Measurements from ENCODE around the gene AK9. TPM values are rescaled to one million over a fixed set of nuclear protein-coding genes. Genes with fewer than 3 reads are reported as not detected.

AK9 gene
- polyA plus RNA-seq, 1 donor from 2014 or later, result 27.7 TPM

- Histone ChIP-seq H3K9me2 (ENCODE audit: insufficient read depth, low read length) (no peaks in the 10 kb centered on the region), H3K27me3 (ENCODE audit: insufficient read depth, low read depth, low read length) (no peaks in the 10 kb centered on the region), H3K9me3 (ENCODE audit: low read length) (no peaks in the 10 kb centered on the region), H3K79me2 (replicated peaks; ENCODE audit: insufficient read depth, low read length) (no peaks in the 10 kb centered on the region), H2AFZ (ENCODE audit: low read depth, low read length) (no peak overlapping the region), H3F3A (ENCODE audit: insufficient read depth, low read length, poor library complexity, severe bottlenecking) (no peaks in the 10 kb centered on the region), H3K36me3 (ENCODE audit: insufficient read depth, low read length) (no peaks in the 10 kb centered on the region), H3K4me3 (ENCODE audit: low read length) (no peak overlapping the region), H3K27ac (ENCODE audit: low read length) (no peak overlapping the region), H3K9ac (ENCODE audit: low read length) (no peak overlapping the region), H4K20me1 (ENCODE audit: insufficient read depth) (no peaks in the 10 kb centered on the region), H3K4me2 (ENCODE audit: low read length) (no peak overlapping the region)
- no peak for TF ChIP-seq SMC3 (conservative IDR thresholded peaks at IDR 0.05; ENCODE audit: poor library complexity)
- no peak for TF ChIP-seq MXI1 (conservative IDR thresholded peaks at IDR 0.05; ENCODE audit: poor library complexity, severe bottlenecking)
- TF ChIP-seq EP300 (conservative IDR thresholded peaks at IDR 0.05; ENCODE audit: poor library complexity, severe bottlenecking), result no peak
- TF ChIP-seq POLR2AphosphoS5 (IDR thresholded peaks at IDR 0.05), result no peak
- no peak for TF ChIP-seq TAF1 (IDR thresholded peaks at IDR 0.05; ENCODE audit: low read depth)
- no peak for TF ChIP-seq REST (IDR thresholded peaks at IDR 0.05; ENCODE audit: borderline replicate concordance)
- TF ChIP-seq CTCF (IDR thresholded peaks at IDR 0.05; ENCODE audit: poor library complexity, severe bottlenecking), result no peak
- no peak for TF ChIP-seq EZH2 (IDR thresholded peaks at IDR 0.05; ENCODE audit: borderline replicate concordance, insufficient read depth, low read length, poor library complexity, severe bottlenecking)
- TF ChIP-seq RAD21 (conservative IDR thresholded peaks at IDR 0.05), result no peak
Measured at GRCh38 chr6:109720311-109720710, 29.3 kb upstream of the AK9 start.

GRCh38 chr6:109718991-109719390, 28.0 kb upstream of the AK9 start:
- Histone ChIP-seq H3K9me2 (ENCODE audit: insufficient read depth, low read length) (no peaks in the 10 kb centered on the region), H3K9me3 (ENCODE audit: low read length) (no peaks in the 10 kb centered on the region), H3K79me2 (replicated peaks; ENCODE audit: insufficient read depth, low read length) (no peaks in the 10 kb centered on the region), H3K9ac (ENCODE audit: low read length) (no peak overlapping the region), H2AFZ (ENCODE audit: low read depth, low read length) (no peak overlapping the region), H3F3A (ENCODE audit: insufficient read depth, low read length, poor library complexity, severe bottlenecking) (no peaks in the 10 kb centered on the region), H4K20me1 (ENCODE audit: insufficient read depth) (no peaks in the 10 kb centered on the region), H3K36me3 (ENCODE audit: insufficient read depth, low read length) (no peaks in the 10 kb centered on the region), H3K27ac (ENCODE audit: low read length) (no peak overlapping the region), H3K4me2 (ENCODE audit: low read length) (no peak overlapping the region), H3K4me3 (ENCODE audit: low read length) (no peak overlapping the region), H3K27me3 (ENCODE audit: insufficient read depth, low read depth, low read length) (no peaks in the 10 kb centered on the region)
- TF ChIP-seq RAD21 (conservative IDR thresholded peaks at IDR 0.05), result no peak
- TF ChIP-seq CTCF (IDR thresholded peaks at IDR 0.05; ENCODE audit: poor library complexity, severe bottlenecking), result no peak
- no peak for TF ChIP-seq POLR2AphosphoS5 (IDR thresholded peaks at IDR 0.05)
- no peak for TF ChIP-seq TAF1 (IDR thresholded peaks at IDR 0.05; ENCODE audit: low read depth)
- no peak for TF ChIP-seq REST (IDR thresholded peaks at IDR 0.05; ENCODE audit: borderline replicate concordance)
- no peak for TF ChIP-seq EP300 (conservative IDR thresholded peaks at IDR 0.05; ENCODE audit: poor library complexity, severe bottlenecking)
- no peak for TF ChIP-seq MXI1 (conservative IDR thresholded peaks at IDR 0.05; ENCODE audit: poor library complexity, severe bottlenecking)
- TF ChIP-seq EZH2 (IDR thresholded peaks at IDR 0.05; ENCODE audit: borderline replicate concordance, insufficient read depth, low read length, poor library complexity, severe bottlenecking), result no peak
- no peak for TF ChIP-seq SMC3 (conservative IDR thresholded peaks at IDR 0.05; ENCODE audit: poor library complexity)

All from neural cell (in vitro differentiated cells).